GM19193 (cell line): Measurements from ENCODE around the gene PCDHGA12.
"Not testable (repeated sequence)": the region's sequence is repeated elsewhere in the genome, so short reads cannot be mapped to it uniquely, and the experiment has no call there.

ENCODE experiments used
- POLR2A ChIP-seq: IDR thresholded peaks from 4 replicates; pipeline ENCODE4 v1.6.1; 2011; ENCODE audit not compliant: insufficient read depth, insufficient read length; ENCODE audit errors: extremely low read depth

PCDHGA12 gene

DNA sequence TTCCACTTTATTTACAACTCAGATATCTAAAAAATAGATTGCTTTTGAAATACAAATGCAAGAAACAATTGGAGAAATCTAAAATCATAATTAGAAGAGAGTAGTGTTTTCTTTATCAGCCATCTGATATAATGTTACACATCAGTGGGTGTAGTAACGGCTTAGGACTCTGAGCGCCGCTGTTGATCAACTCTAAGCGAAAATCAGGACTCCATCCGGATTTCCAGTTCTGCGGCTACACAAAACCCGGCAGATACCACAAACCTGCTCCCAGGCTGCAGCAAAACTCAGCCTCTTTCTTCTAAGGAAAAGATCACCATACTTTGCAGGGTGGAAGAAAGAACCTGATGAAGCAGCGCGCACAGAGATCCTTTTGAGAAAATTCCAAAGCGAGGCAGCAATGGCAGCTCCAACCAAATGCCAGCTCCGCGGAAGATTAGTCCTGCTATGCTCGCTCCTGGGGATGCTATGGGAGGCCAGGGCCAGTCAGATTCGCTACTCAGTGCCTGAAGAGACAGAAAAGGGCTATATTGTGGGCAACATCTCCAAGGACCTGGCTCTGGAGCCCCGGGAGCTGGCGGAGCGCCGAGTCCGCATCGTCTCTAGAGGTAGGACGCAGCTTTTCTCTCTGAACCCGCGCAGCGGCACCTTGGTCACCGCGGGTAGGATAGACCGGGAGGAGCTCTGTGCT is 27.6 kb upstream of the PCDHGA12 start, which contains the start of gene PCDHGA9:
TSS of gene PCDHGA9 (plus strand) at position 226 of the 691 bp plus-strand sequence. CDS start at position 401, 175 bp downstream.
- TF ChIP-seq POLR2A = no peak

DNA sequence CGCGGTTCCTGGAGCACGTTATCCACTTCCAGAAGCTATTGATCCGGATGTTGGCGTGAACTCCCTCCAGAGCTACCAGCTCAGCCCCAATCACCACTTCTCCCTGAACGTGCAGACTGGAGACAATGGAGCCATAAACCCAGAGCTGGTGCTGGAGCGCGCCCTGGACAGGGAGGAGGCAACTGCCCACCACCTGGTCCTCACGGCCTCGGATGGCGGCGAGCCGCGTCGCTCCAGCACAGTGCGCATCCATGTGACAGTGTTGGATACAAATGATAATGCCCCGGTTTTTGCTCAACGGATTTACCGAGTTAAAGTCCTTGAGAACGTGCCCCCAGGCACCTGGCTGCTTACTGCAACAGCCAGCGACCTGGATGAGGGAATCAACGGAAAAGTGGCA is 26.9 kb upstream of the PCDHGA12 start:
- no peak for TF ChIP-seq POLR2A

DNA sequence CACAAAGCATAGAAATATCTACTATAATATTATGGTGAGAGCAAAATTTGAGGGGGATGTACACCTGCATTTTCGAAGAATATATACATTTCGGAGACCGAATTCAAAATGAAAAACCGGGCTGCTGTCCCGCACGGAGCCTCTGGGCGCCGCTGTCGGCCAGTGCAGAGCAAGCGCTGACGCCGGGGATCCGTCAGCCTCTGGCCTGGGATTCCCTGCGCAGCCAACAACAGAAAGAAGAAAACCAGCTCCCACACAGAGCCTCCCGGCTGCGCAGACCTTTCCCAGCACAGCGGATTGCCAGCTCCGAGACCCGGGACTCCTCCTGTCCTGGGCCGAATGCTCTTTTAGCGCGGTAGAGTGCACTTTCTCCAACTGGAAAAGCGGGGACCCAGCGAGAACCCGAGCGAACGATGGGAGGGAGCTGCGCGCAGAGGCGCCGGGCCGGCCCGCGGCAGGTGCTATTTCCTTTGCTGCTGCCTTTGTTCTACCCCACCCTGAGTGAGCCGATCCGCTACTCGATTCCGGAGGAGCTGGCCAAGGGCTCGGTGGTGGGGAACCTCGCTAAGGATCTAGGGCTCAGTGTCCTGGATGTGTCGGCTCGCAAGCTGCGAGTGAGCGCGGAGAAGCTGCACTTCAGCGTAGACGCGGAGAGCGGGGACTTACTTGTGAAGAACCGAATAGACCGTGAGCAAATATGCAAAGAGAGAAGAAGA is 22.4 kb upstream of the PCDHGA12 start, which contains the start of gene PCDHGB6:
TSS of gene PCDHGB6 (plus strand) at position 232 of the 716 bp plus-strand sequence. CDS start at position 414, 182 bp downstream.
- not testable (repeated sequence) for TF ChIP-seq POLR2A

DNA sequence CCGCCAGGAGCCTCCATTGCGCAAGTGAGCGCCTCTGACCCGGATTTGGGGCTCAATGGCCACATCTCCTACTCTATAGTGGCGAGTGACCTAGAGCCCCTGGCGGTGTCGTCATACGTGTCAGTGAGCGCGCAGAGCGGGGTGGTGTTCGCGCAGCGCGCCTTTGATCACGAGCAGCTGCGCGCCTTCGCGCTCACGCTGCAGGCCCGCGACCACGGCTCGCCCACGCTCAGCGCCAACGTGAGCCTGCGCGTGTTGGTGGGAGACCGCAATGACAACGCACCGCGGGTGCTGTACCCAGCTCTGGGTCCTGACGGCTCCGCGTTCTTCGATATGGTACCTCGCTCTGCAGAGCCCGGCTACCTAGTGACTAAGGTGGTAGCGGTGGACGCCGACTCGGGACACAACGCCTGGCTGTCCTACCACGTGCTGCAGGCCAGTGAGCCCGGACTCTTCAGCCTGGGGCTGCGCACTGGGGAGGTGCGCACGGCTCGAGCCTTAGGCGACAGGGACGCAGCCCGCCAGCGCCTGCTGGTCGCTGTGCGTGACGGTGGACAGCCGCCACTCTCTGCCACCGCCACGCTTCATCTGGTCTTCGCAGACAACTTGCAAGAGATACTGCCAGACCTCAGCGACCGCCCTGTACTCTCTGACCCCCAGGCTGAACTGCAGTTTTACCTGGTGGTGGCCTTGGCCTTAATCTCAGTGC is 20.6 kb upstream of the PCDHGA12 start:
- TF ChIP-seq POLR2A = no peak

DNA sequence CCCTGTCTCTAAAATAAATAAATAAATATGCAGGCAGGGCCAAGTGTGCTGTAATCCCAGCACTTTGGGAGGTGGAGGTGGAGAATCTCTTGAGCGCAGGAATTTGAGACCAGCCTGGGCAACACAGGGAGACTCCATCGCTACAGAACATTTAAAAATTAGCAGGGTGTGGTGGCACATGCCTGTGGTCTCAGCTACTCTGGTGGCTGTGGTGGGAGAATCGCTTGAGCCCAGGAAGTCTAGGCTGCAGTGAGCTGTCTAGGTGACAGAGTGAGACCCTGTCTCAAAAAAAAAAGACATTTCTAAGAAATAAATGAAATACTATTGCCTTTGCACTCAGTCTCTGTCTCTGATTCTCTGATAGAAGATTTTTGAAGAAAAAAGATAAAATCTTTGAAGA is 18.7 kb upstream of the PCDHGA12 start:
- no peak for TF ChIP-seq POLR2A

DNA sequence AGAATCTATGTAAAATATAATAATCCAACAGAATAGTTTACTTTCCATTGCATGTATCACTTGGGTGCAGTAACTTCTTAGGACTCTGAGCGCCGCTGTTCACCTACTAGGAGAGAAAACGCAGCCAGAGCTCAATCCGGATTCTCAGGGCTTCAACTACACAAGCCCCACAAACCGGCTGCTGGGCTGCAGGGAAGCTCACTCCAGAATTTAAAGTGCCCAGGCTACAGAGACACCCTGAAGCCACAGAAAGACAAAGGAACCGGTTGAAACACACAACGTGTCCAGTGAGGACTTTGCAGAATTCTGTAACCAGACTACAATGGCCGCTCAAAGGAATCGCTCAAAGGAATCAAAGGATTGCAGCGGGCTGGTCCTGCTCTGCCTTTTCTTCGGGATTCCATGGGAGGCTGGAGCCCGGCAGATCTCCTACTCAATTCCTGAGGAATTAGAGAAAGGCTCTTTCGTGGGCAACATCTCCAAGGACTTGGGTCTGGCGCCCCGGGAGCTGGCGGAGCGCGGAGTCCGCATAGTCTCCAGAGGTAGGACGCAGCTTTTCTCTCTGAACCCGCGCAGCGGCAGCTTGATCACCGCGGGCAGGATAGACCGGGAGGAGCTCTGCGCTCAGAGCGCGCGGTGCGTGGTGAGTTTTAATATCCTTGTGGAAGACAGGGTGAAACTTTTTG is 17.3 kb upstream of the PCDHGA12 start, which contains the start of gene PCDHGA10:
TSS of gene PCDHGA10 (plus strand) at position 134 of the 686 bp plus-strand sequence. CDS start at position 323, 189 bp downstream.
- TF ChIP-seq POLR2A = no peak

DNA sequence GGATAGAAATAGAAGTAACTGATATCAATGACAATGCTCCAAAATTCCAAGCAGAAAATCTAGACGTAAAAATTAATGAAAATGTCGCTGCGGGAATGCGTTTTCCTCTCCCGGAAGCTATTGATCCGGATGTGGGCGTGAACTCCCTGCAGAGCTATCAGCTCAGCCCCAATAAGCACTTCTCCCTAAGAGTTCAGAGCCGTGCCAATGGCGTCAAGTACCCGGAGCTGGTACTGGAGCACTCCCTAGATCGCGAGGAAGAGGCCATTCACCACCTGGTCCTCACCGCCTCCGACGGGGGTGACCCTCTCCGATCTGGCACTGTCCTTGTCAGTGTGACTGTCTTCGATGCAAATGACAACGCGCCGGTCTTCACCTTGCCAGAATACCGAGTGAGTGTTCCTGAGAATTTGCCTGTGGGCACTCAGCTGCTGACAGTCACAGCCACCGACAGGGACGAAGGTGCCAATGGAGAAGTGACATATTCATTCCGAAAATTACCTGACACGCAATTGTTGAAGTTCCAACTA is 16.7 kb upstream of the PCDHGA12 start:
- no peak for TF ChIP-seq POLR2A

DNA sequence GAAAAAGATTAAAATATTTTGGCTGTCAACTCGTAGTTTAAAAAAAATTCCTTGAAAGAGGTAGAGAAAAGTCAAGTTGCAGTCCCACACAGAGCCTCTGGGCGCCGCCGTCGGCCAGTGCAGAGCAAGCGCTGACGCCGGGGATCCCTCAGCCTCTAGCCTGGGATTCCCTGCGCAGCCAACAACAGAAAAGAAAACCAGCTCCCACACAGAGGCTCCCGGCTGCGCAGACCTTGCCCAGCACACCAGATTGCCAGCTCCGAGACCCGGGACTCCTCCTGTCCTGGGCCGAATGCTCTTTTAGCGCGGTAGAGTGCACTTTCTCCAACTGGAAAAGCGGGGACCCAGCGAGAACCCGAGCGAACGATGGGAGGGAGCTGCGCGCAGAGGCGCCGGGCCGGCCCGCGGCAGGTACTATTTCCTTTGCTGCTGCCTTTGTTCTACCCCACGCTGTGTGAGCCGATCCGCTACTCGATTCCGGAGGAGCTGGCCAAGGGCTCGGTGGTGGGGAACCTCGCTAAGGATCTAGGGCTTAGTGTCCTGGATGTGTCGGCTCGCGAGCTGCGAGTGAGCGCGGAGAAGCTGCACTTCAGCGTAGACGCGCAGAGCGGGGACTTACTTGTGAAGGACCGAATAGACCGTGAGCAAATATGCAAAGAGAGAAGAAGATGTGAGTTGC is 12.7 kb upstream of the PCDHGA12 start, which contains the start of gene PCDHGB7:
TSS of gene PCDHGB7 (plus strand) at position 184 of the 679 bp plus-strand sequence. CDS start at position 367, 183 bp downstream.
- TF ChIP-seq POLR2A = not testable (repeated sequence)

DNA sequence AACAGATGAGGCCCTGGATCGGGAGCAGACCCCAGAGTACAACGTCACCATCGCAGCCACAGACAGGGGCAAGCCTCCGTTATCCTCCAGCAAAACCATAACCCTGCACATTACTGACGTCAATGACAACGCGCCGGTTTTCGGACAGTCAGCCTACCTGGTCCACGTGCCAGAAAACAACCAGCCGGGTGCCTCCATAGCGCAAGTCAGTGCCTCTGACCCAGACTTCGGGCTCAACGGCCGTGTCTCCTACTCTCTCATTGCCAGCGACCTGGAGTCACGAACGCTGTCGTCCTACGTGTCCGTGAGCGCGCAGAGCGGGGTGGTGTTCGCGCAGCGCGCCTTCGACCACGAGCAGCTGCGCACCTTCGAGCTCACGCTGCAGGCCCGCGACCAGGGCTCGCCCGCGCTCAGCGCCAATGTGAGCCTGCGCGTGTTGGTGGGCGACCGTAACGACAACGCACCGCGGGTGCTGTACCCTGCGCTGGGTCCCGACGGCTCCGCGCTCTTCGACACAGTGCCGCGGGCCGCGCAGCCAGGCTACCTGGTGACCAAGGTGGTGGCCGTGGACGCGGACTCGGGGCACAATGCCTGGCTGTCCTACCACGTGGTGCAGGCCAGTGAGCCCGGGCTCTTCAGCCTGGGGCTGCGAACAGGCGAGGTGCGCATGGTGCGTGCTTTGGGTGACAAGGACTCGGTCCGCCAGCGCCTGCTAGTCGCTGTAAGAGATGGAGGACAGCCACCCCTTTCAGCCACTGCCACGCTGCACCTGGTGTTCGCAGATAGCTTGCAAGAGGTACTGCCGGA is 11.0 kb upstream of the PCDHGA12 start:
- TF ChIP-seq POLR2A = no peak

DNA sequence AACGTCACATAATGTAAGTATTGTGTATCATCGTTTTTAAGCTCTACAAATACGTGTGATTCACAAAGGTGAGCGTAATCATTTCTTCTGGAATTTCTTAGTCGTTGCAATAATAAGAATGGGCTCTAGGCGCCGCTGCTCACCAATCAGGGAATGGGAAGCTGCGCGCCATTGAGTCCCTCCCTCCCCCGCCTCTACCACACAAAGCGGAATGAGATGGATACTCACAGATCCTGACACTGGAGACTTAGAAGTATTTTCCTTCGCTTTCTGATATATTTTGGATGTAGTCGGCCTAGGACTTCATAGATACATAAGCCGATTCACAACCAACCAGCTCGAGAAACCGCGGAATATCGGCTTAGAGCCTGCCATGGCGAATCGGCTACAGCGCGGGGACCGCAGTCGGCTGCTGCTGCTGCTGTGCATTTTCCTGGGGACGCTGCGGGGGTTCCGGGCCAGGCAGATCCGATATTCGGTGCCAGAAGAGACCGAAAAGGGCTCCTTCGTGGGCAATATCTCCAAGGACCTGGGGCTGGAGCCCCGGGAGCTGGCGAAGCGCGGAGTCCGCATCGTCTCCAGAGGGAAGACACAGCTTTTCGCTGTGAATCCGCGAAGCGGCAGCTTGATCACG is 9.3 kb upstream of the PCDHGA12 start, which contains the start of gene PCDHGA11:
TSS of gene PCDHGA11 (plus strand) at position 197 of the 634 bp plus-strand sequence. CDS start at position 374, 177 bp downstream.
- TF ChIP-seq POLR2A = no peak

DNA sequence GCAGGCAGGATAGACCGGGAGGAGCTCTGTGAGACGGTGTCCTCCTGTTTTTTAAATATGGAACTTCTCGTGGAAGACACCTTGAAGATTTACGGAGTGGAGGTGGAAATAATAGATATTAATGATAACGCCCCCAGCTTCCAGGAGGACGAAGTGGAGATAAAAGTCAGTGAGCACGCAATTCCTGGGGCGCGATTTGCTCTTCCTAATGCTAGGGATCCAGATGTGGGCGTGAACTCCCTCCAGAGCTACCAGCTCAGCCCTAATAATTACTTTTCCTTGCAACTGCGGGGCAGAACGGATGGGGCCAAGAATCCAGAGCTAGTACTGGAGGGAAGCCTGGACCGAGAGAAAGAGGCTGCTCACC is 8.8 kb upstream of the PCDHGA12 start:
- no peak for TF ChIP-seq POLR2A

DNA sequence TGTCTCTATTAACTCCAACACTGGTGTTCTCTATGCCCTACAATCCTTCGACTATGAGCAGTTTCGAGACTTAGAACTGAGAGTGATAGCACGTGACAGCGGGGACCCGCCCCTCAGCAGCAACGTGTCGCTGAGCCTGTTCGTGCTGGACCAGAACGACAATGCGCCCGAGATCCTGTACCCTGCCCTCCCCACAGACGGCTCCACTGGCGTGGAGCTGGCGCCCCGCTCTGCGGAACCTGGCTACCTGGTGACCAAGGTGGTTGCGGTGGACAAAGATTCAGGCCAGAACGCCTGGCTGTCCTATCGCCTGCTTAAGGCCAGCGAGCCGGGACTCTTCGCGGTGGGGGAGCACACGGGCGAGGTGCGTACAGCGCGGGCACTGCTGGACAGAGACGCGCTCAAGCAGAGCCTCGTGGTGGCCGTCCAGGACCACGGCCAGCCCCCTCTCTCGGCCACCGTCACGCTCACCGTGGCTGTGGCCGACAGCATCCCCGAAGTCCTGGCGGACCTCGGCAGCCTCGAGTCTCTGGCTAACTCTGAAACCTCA is 7.5 kb upstream of the PCDHGA12 start:
- no peak for TF ChIP-seq POLR2A
